ENCODE results near the gene TRIM40.
"Not testable (repeated sequence)": the region's sequence is repeated elsewhere in the genome, so short reads cannot be mapped to it uniquely, and the experiment has no call there.

DNA sequence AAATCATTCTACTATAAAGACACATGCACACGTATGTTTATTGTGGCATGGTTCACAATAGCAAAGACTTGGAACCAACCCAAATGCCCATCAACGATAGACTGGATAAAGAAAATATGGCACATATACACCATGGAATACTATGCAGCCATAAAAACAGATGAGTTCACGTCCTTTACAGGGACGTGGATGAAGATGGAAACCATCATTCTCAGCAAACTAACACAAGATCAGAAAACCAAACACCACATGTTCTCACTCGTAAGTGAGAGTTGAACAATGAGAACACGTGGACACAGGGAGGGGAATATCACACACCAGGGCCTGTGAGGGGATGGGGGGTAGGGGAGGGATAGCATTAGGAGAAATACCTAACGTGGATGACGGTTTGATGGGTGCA lies 4.3 kb downstream of the TRIM40 start:
- not testable (repeated sequence) for TF ChIP-seq POLR2A (IDR thresholded peaks at IDR 0.05; ENCODE audit: low read depth, low read length); TAF1 (IDR thresholded peaks at IDR 0.05; ENCODE audit: borderline replicate concordance, low read depth, low read length); POLR2AphosphoS5 (IDR thresholded peaks at IDR 0.05; ENCODE audit: low read depth, low read length)

Measured in GM12892 (cell line).